Urinary bladder (tissue), 4 donors: Measurements from ENCODE around the gene OR10V1. TPM values are rescaled to one million over a fixed set of nuclear protein-coding genes. Genes with fewer than 3 reads are reported as not detected.

Experiments used
- DNase-seq: peaks from one replicate; pipeline ENCODE4 v3.0.0-alpha.2; 2015; ENCODE audit errors: extremely low spot score
- H3K27ac ChIP-seq: one replicate; pipeline ENCODE4 v1.5.1; 2013; ENCODE audit warnings: low read depth, mild to moderate bottlenecking, moderate library complexity
- H3K36me3 ChIP-seq: one replicate; pipeline ENCODE4 v1.6.1; 2013; ENCODE audit warnings: mild to moderate bottlenecking, moderate library complexity; ENCODE audit not compliant: insufficient read depth
- H3K4me1 ChIP-seq: one replicate; pipeline ENCODE4 v1.6.1; 2013; ENCODE audit warnings: mild to moderate bottlenecking, moderate library complexity; ENCODE audit not compliant: insufficient read depth
- H3K4me3 ChIP-seq: one replicate; pipeline ENCODE4 v1.5.1; 2013; ENCODE audit warnings: low read depth, low read length
- WGBS: extraction: QIAGEN DNeasy Blood & Tissue Kit; methylation state at CpG from one replicate; pipeline ENCODE4 v1.1.7; 2013; 5-methylcytosine and 5-hydroxymethylcytosine counted together
- polyA plus RNA-seq: library from polyadenylated mRNA; stranded (reverse); fragments of 200-250 nt; gene quantifications from one replicate; pipeline ENCODE4 v1.2.3, GENCODE V29; 2013
- total RNA-seq: library from RNA; depleted of rRNA; stranded (reverse); fragments of >200 nt; gene quantifications from one replicate; pipeline ENCODE4 v1.2.3, GENCODE V29; 2014
- donor health status: healthy with polysubstance abuse.
- donor health status: healthy.

The OR10V1 gene
- total and polyA plus RNA-seq, 2 donors = not detected

DNA sequence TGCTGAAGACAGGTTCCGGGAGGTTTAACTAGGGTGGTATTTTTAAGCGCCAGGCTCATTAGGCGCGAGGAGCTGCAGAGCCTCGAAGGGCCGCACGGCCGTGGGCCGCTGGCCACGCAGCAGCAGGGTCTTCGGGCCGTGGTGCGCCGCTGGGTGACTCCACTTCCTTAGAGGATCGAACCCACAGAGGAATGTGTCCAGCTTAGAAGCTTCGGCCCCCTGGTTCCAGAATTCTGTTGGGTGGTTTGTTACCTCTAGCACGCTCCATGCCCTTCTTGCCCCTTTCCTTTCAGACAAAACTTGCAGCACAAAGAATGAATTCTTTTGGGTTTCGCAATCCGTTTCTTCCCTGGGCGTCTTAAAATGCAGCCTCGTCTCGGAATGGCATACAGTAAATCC lies 44.0 kb downstream of the OR10V1 start:
- 4% methylated on average over 22 of the region's 22 CpGs for WGBS
- Histone ChIP-seq H3K4me1 (no peaks in the 10 kb centered on the region), H3K4me3 (peak overlapping the region; percentile 99), H3K27ac (peak overlapping the region; percentile 98), H3K36me3 (no peaks in the 10 kb centered on the region)
- no peak for DNase-seq

DNA sequence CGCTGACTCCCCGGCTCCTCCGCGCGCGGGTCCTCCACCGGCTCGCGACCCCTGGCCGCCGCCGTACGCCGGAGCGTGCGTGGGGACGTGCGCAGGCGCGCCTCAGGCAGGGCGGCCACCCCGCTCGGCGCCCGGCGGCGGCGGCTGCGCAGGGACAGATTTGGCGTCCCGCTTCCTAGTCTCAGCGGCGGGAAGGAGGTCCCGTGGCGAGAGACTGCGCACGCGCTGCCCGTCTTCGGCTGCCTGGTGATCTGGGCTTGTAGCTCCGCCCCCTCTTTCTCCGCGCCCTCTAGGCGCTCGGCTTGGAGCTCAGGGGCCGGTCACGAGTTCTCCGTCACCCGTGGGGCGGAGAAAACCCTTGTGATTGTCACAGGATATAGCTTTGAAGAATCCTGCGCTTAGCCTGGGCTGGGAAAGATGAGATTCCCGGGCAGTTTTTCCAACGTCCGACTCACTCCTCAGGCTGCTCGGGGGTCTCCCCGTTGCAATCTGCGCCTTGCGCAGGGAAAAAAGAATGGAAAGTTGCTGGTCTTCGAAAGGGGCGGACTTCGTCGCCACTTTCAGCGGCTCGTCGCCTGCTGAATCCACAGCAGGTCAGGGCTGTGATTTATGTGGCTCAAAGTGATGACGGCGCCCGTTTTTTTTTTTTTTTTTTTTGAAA lies 44.6 kb downstream of the OR10V1 start, which contains the start of gene PATL1:
Gene PATL1 (minus strand): TSS at position 88 of the 661 bp plus-strand sequence. CDS start 142 bp downstream, outside the sequence.
- under 1% methylated on average over 68 of the region's 68 CpGs for WGBS
- H3K27ac ChIP-seq = peak within 1 kb of the TSS; percentile 98
- no peaks in the 10 kb centered on the region for H3K36me3 ChIP-seq
- H3K4me1 ChIP-seq = no peaks in the 10 kb centered on the region
- peak within 1 kb of the TSS; percentile 99 for H3K4me3 ChIP-seq
- DNase-seq = peak; percentile 97

DNA sequence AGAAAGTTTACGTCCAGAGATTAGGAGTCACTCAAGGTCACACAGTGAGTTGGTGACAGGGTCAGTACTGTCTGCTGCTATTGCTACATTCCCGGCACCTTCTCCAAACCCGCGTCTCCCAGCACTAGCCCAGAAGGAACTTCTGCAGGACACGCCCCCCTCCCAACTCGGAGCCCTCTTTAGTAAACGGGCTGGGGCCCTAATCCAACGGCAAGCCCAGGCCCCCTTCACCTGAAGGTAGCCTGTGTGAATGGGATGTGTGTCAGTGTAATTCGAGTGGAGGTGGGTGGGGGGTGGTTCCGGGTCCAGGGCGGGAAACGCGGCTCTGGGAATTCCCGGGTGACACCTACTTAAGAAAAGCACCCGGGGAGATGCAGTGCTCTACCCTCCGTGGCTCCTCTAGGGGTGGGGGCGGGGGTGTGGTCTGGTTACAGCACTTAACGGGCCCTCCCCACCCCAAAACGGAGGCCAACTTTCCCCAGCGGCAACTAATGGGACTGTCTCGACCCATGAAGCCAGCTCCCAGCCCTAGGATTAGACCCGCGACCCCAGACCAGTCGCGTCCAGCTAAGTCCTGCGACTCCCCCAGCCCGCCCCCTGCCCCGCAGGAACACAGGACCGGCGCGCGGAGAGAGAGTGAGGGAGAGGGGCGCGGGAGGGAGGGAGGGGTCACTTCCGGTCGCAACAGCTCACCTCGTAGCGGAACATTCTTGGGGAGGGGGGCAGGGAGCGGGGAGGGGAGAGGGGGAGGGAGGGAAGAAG lies 45.3 kb downstream of the OR10V1 start:
- H3K4me3 ChIP-seq = peak overlapping the region; percentile 99
- WGBS = under 1% methylated on average over 39 of the region's 39 CpGs

DNA sequence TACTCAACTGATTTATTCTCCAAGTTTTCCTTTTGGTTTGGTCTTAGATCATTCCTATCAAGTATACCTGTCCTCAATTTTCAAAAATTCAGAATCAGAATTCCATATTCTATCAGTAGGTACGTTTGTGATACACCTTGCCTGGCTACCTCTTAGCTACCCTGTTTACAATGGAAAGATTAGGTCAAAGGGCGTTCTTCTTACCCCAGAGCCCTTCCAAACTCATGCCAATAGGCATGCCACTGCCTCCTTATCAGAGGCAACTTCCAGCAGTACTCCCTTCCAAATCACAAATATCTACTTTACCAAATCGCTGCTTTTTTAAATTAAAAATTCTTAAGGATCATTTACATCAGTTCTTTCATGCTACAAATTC lies 45.8 kb downstream of the OR10V1 start:
- 28% methylated on average over 3 of the region's 3 CpGs for WGBS
- peak overlapping the region; percentile 99 for H3K4me3 ChIP-seq
- no peaks in the 10 kb centered on the region for H3K4me1 ChIP-seq
- no peak overlapping the region for H3K27ac ChIP-seq
- no peaks in the 10 kb centered on the region for H3K36me3 ChIP-seq
- DNase-seq = no peak

More for the DNA sequence above, 45.3 kb downstream of the OR10V1 start:
- DNase-seq = no peak
- H3K27ac ChIP-seq = no peak overlapping the region
- no peaks in the 10 kb centered on the region for H3K36me3 ChIP-seq
- no peaks in the 10 kb centered on the region for H3K4me1 ChIP-seq

DNA sequence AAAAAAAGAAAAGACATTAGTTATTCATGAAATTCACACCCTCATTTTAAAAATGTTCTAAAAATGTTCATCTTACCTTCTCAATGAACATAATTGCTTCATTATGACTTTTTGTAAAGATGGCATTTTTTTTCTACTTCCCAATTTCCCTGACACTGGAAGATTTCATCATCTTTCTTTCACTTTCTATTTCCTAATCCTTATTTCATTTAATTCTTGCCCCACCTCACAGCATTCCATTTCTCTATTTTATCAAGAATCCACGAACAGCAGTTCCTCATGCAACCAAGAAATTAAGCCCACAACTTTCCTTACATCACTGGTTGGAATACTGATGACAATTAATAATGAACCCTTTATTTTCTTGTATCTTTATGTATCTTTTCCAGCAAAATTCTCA lies 46.7 kb downstream of the OR10V1 start:
- H3K4me1 ChIP-seq = no peaks in the 10 kb centered on the region
- H3K36me3 ChIP-seq = no peaks in the 10 kb centered on the region
- H3K27ac ChIP-seq = no peak overlapping the region
- 50% methylated on average over 1 of the region's 1 CpG for WGBS
- no peak for DNase-seq
- H3K4me3 ChIP-seq = no peak overlapping the region

Other genes starting within 250 kb of the OR10V1 start
- gene OR4D10, start 240.5 kb downstream of the OR10V1 start, total RNA-seq = not detected
- gene OR4D10, start 240.5 kb downstream of the OR10V1 start, polyA plus RNA-seq = not detected
- gene OR4D11, start 210.3 kb downstream of the OR10V1 start, total RNA-seq = not detected
- not detected for gene OR4D11, start 210.3 kb downstream of the OR10V1 start, polyA plus RNA-seq
- gene OR4D9, start 202.3 kb downstream of the OR10V1 start, total RNA-seq = not detected
- gene OR4D9, start 202.3 kb downstream of the OR10V1 start, polyA plus RNA-seq = not detected
- gene OSBP, start 98.1 kb downstream of the OR10V1 start, total RNA-seq = 45.2 TPM
- 23.3 TPM for gene OSBP, start 98.1 kb downstream of the OR10V1 start, polyA plus RNA-seq
- 10.9 TPM for gene PATL1, start 44.8 kb downstream of the OR10V1 start, total RNA-seq
- gene PATL1, start 44.8 kb downstream of the OR10V1 start, polyA plus RNA-seq = 19.5 TPM
- gene STX3, start 41.5 kb upstream of the OR10V1 start, total RNA-seq = 11.9 TPM
- 14.2 TPM for gene STX3, start 41.5 kb upstream of the OR10V1 start, polyA plus RNA-seq
- gene MRPL16, start 96.9 kb upstream of the OR10V1 start, total RNA-seq = 24.0 TPM
- 49.9 TPM for gene MRPL16, start 96.9 kb upstream of the OR10V1 start, polyA plus RNA-seq
- not detected for gene CBLIF, start 131.7 kb upstream of the OR10V1 start, total RNA-seq
- gene CBLIF, start 131.7 kb upstream of the OR10V1 start, polyA plus RNA-seq = not detected
- not detected for gene TCN1, start 152.6 kb upstream of the OR10V1 start, total RNA-seq
- gene TCN1, start 152.6 kb upstream of the OR10V1 start, polyA plus RNA-seq = 0.13 TPM
- gene OOSP3, start 164.9 kb upstream of the OR10V1 start, total RNA-seq = not detected
- not detected for gene OOSP3, start 164.9 kb upstream of the OR10V1 start, polyA plus RNA-seq
- 0.48 TPM for gene OOSP1, start 224.6 kb upstream of the OR10V1 start, total RNA-seq
- gene OOSP1, start 224.6 kb upstream of the OR10V1 start, polyA plus RNA-seq = not detected